PC-9 (cell line): ENCODE data around the gene AHI1. TPM values are rescaled to one million over a fixed set of nuclear protein-coding genes. Genes with fewer than 3 reads are reported as not detected.

Source experiments
- BruUV-seq: library from RNA; stranded (reverse); fragments of 400-500 nt; replicated peaks from 2 replicates; lab custom pipeline; 2021; lab: Mats Ljungman, UMichigan
- CTCF ChIA-PET: fragments of 300-600 bp; sonication (Branson Sonifier 250); formaldehyde crosslinking; loops from one replicate; lab custom pipeline; 2022; ENCODE audit warnings: antibody characterized with exemption; lab: Charles Lee
- POLR2A ChIA-PET: fragments of 300-600 bp; sonication (Branson Sonifier 250); formaldehyde crosslinking; loops from one replicate; lab custom pipeline; 2022; ENCODE audit warnings: antibody characterized with exemption; ENCODE audit not compliant: unreplicated experiment; lab: Charles Lee
- DNase-seq, 2 experiments: peaks; one replicate each; pipeline versions ENCODE4 v3.0.0 to v3.0.0-alpha.2; 2015 to 2022; ENCODE audit warnings: mixed read lengths in 1 of 2
- H2AFZ ChIP-seq: fragments of 200-600 bp; sonication (generic); 2 replicates; pipeline ENCODE4 v1.8.1; 2017; ENCODE audit warnings: antibody characterized with exemption
- H3F3A ChIP-seq: fragments of 200-600 bp; sonication (generic); 2 replicates; pipeline ENCODE4 v1.8.1; 2017; ENCODE audit warnings: antibody characterized with exemption, mild to moderate bottlenecking, low read depth; ENCODE audit not compliant: insufficient read depth
- H3K27ac ChIP-seq: fragments of 200-600 bp; sonication (generic); 2 replicates; pipeline ENCODE4 v1.6.1; 2016; ENCODE audit warnings: mixed run types
- H3K27me3 ChIP-seq: fragments of 200-600 bp; sonication (generic); 2 replicates; pipeline ENCODE4 v1.6.1; 2016; ENCODE audit warnings: low read depth, mixed run types; ENCODE audit not compliant: insufficient read depth
- H3K36me3 ChIP-seq: fragments of 200-600 bp; sonication (generic); 2 replicates; pipeline ENCODE4 v1.6.1; 2016; ENCODE audit warnings: low read depth, mixed run types
- H3K4me1 ChIP-seq: fragments of 200-600 bp; sonication (generic); replicated peaks from 2 replicates; pipeline ENCODE4 v1.6.1; 2016; ENCODE audit warnings: mixed run types; ENCODE audit not compliant: insufficient read depth
- H3K4me2 ChIP-seq: fragments of 200-600 bp; sonication (generic); 2 replicates; pipeline ENCODE4 v1.6.1; 2017; ENCODE audit warnings: mixed run types
- H3K4me3 ChIP-seq: fragments of 200-600 bp; sonication (generic); 2 replicates; pipeline ENCODE4 v1.6.1; 2016; ENCODE audit warnings: mixed run types
- H3K79me2 ChIP-seq: fragments of 200-600 bp; sonication (generic); 2 replicates; pipeline ENCODE4 v1.6.1; 2017; ENCODE audit warnings: low read depth, mixed run types
- H3K9me2 ChIP-seq: fragments of 200-600 bp; sonication (generic); 2 replicates; pipeline ENCODE4 v1.8.1; 2017; ENCODE audit warnings: mild to moderate bottlenecking; ENCODE audit not compliant: insufficient read depth
- H3K9me3 ChIP-seq: fragments of 200-600 bp; sonication (generic); 2 replicates; pipeline ENCODE4 v1.8.1; 2016; ENCODE audit warnings: low read depth; ENCODE audit not compliant: insufficient read depth
- H4K20me1 ChIP-seq: fragments of 200-600 bp; sonication (generic); 2 replicates; pipeline ENCODE4 v1.8.1; 2017; ENCODE audit not compliant: insufficient read depth
- CTCF ChIP-seq: fragments of 200-600 bp; sonication (generic); conservative IDR thresholded peaks from 2 replicates; pipeline ENCODE4 v1.6.1; 2017; ENCODE audit warnings: mixed run types, antibody characterized with exemption, mild to moderate bottlenecking, moderate library complexity
- EZH2 ChIP-seq: fragments of 200-600 bp; sonication (generic); IDR thresholded peaks from 2 replicates; pipeline ENCODE4 v1.8.0; 2017; ENCODE audit warnings: antibody characterized with exemption, low read depth
- intact Hi-C: fragments of 100-400 bp; cut with micrococcal nuclease; formaldehyde crosslinking; loops from one replicate; pipeline ENCODE4 v1.10.0; 2022; ENCODE audit not compliant: unreplicated experiment
- total RNA-seq: library from RNA; stranded (reverse); gene quantifications from 2 replicates; pipeline ENCODE4 v1.2.3, GENCODE V29; 2021

Gene AHI1
- total RNA-seq, 1 experiment from 2014 or later = 19.9 TPM

- ChIA-PET POLR2A (interaction anchor here (0.6 to 0.7 kb wide), 2 partner anchors 28 to 45 kb away, joined by 3 to 4 read pairs; no protein-coding TSS in a partner anchor), CTCF (no interaction called here)
- no peak for DNase-seq
- H3K4me3 ChIP-seq = no peak overlapping the region
- H3K9me3 ChIP-seq = no peaks in the 10 kb centered on the region
- H3K27me3 ChIP-seq = no peaks in the 10 kb centered on the region
- no peak overlapping the region for H2AFZ ChIP-seq
- BruUV-seq = no TSS peak
- H3K4me2 ChIP-seq = no peak overlapping the region
- H4K20me1 ChIP-seq = no peaks in the 10 kb centered on the region
- no peaks in the 10 kb centered on the region for H3F3A ChIP-seq
- no peaks in the 10 kb centered on the region for H3K79me2 ChIP-seq
- H3K4me1 ChIP-seq = no peaks in the 10 kb centered on the region
- H3K9me2 ChIP-seq = no peaks in the 10 kb centered on the region
- no peaks in the 10 kb centered on the region for H3K36me3 ChIP-seq
- TF ChIP-seq EZH2 (no peak), CTCF (no peak)
- no peak overlapping the region for H3K27ac ChIP-seq
- intact Hi-C loops = no loop called here
These were observed 215.1 kb downstream of the AHI1 start for GRCh38 chr6:135282395-135282794.

GRCh38 chr6:135281964-135282363, 215.6 kb downstream of the AHI1 start:
- Histone ChIP-seq H4K20me1 (no peaks in the 10 kb centered on the region), H3K9me3 (no peaks in the 10 kb centered on the region), H2AFZ (no peak overlapping the region), H3K27me3 (no peaks in the 10 kb centered on the region), H3K36me3 (no peaks in the 10 kb centered on the region), H3K27ac (no peak overlapping the region), H3F3A (no peaks in the 10 kb centered on the region), H3K4me2 (no peak overlapping the region), H3K4me1 (no peaks in the 10 kb centered on the region), H3K9me2 (no peaks in the 10 kb centered on the region), H3K4me3 (no peak overlapping the region), H3K79me2 (no peaks in the 10 kb centered on the region)
- no peak for DNase-seq
- TF ChIP-seq CTCF (no peak), EZH2 (no peak)
- intact Hi-C loops = no loop called here
- ChIA-PET CTCF (no interaction called here), POLR2A (no interaction called here)
- no TSS peak for BruUV-seq

- no peak for TF ChIP-seq CTCF
- no peak for TF ChIP-seq EZH2
- DNase-seq = no peak
- H3K4me1 ChIP-seq = no peaks in the 10 kb centered on the region
- ChIA-PET POLR2A (no interaction called here), CTCF (no interaction called here)
- H3F3A ChIP-seq = no peaks in the 10 kb centered on the region
- H3K79me2 ChIP-seq = no peaks in the 10 kb centered on the region
- H3K4me3 ChIP-seq = no peak overlapping the region
- intact Hi-C loops = no loop called here
- no peak overlapping the region for H3K27ac ChIP-seq
- H3K9me3 ChIP-seq = no peaks in the 10 kb centered on the region
- no peaks in the 10 kb centered on the region for H3K36me3 ChIP-seq
- H3K9me2 ChIP-seq = no peaks in the 10 kb centered on the region
- no peaks in the 10 kb centered on the region for H4K20me1 ChIP-seq
- BruUV-seq = no TSS peak
- H2AFZ ChIP-seq = no peak overlapping the region
- H3K27me3 ChIP-seq = no peaks in the 10 kb centered on the region
- H3K4me2 ChIP-seq = no peak overlapping the region
These were observed 216.3 kb downstream of the AHI1 start for GRCh38 chr6:135281227-135281626.
